Renal cortical epithelial cell (primary cell): ENCODE results near the gene CBLN4. TPM values are rescaled to one million over a fixed set of nuclear protein-coding genes. Genes with fewer than 3 reads are reported as not detected.

ENCODE experiments used
- total RNA-seq: library from RNA; depleted of rRNA; stranded (reverse); fragments of >200 nt; gene quantifications from 2 replicates; pipeline ENCODE4 v1.2.3, GENCODE V29; 2014

CBLN4 gene
- total RNA-seq, 1 donor from 2014 or later: not detected

Other genes starting within 250 kb of the CBLN4 start
- gene MC3R, start 243.2 kb upstream of the CBLN4 start, total RNA-seq: not detected in 2 replicates